HL-60 (cell line): Measurements from ENCODE around the gene LCNL1.

Source experiments
- DNase-seq, 2 experiments: peaks; one replicate each; pipeline ENCODE4 v3.0.0-alpha.2; 2010 to 2020; ENCODE audit warnings: low read depth in 1 of 2, low spot score in 1 of 2
- H3K27ac ChIP-seq: fragments of 250-450 bp; sonication (Bioruptor Pico); replicated peaks from 2 replicates; pipeline ENCODE4 v1.5.1; 2020; ENCODE audit warnings: mild to moderate bottlenecking, moderate library complexity
- H3K27me3 ChIP-seq: fragments of 250-450 bp; sonication (Bioruptor Pico); 2 replicates; pipeline ENCODE4 v1.5.1; 2021; ENCODE audit warnings: mild to moderate bottlenecking, moderate library complexity; ENCODE audit not compliant: insufficient read depth, poor library complexity, severe bottlenecking
- H3K4me3 ChIP-seq: replicated peaks from 2 replicates; pipeline ENCODE4 v1.5.1; 2011; ENCODE audit warnings: mild to moderate bottlenecking, control low read depth, low read length; ENCODE audit not compliant: insufficient read depth
- CTCF ChIP-seq: IDR thresholded peaks from one replicate; pipeline ENCODE4 v1.5.1; 2011; ENCODE audit warnings: low read length, control low read depth, inconsistent platforms; ENCODE audit not compliant: insufficient read depth
- GABPA ChIP-seq: IDR thresholded peaks from 2 replicates; pipeline ENCODE4 v1.6.1; 2012; ENCODE audit warnings: low read depth
- POLR2AphosphoS5 ChIP-seq: IDR thresholded peaks from 2 replicates; pipeline ENCODE4 v1.6.1; 2012; ENCODE audit warnings: low read depth
- REST ChIP-seq: IDR thresholded peaks from 2 replicates; pipeline ENCODE4 v1.6.1; 2012; ENCODE audit warnings: low read depth; ENCODE audit not compliant: insufficient replicate concordance
- SPI1 ChIP-seq: IDR thresholded peaks from 2 replicates; pipeline ENCODE4 v1.6.1; 2012; ENCODE audit warnings: low read depth, mild to moderate bottlenecking, borderline replicate concordance

Gene LCNL1

DNA sequence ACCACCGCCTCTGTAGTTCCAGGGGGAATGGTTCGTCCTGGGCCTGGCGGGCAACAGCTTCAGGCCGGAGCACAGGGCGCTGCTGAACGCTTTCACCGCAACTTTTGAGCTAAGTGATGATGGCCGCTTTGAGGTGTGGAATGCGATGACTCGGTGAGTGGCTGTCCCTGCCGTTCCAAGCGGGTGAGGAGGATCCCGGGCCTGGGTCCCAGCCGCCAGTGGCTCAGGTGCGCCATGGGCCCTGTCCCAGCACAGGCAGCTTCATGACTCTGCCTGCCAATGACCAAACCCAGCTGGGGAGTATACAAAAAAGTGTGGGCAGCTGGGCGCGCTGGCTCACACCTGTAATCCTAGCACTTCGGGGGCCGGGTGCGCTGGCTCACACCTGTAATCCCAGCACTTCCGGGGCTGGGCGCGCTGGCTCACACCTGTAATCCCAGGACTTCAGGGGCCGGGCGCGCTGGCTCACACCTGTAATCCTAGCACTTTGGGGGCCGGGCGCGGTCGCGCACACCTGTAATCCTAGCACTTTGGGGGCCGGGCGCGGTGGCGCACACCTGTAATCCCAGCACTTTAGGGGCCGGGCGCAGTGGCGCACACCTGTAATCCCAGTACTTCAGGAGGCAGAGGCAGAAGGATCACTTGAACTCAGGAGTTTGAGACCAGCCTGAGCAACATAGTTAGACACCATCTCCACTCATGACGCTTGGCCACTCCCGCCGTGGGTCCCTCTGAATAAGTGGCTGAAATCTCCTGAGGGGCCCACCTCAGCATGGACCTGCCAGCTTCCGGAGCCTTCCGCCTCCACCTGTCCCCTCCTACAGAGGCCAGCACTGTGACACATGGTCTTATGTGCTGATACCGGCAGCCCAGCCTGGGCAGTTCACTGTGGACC is 29.7 kb upstream of the LCNL1 start:
- no peak for DNase-seq

GRCh38 chr9:136953771-136954269 is 29.0 kb upstream of the LCNL1 start:
- no peak overlapping the region for H3K27ac ChIP-seq
- TF ChIP-seq REST: no peak
- no peak for TF ChIP-seq GABPA
- no peak for TF ChIP-seq SPI1
- TF ChIP-seq CTCF: no peak
- TF ChIP-seq POLR2AphosphoS5: no peak
- no peaks in the 10 kb centered on the region for H3K27me3 ChIP-seq
- H3K4me3 ChIP-seq: no peak overlapping the region
- no peak for DNase-seq

More for the DNA sequence above, 29.7 kb upstream of the LCNL1 start:
- Histone ChIP-seq H3K27ac (no peak overlapping the region), H3K4me3 (no peak overlapping the region), H3K27me3 (no peaks in the 10 kb centered on the region)
- TF ChIP-seq REST: no peak
- TF ChIP-seq POLR2AphosphoS5: no peak
- no peak for TF ChIP-seq GABPA
- TF ChIP-seq CTCF: no peak

DNA sequence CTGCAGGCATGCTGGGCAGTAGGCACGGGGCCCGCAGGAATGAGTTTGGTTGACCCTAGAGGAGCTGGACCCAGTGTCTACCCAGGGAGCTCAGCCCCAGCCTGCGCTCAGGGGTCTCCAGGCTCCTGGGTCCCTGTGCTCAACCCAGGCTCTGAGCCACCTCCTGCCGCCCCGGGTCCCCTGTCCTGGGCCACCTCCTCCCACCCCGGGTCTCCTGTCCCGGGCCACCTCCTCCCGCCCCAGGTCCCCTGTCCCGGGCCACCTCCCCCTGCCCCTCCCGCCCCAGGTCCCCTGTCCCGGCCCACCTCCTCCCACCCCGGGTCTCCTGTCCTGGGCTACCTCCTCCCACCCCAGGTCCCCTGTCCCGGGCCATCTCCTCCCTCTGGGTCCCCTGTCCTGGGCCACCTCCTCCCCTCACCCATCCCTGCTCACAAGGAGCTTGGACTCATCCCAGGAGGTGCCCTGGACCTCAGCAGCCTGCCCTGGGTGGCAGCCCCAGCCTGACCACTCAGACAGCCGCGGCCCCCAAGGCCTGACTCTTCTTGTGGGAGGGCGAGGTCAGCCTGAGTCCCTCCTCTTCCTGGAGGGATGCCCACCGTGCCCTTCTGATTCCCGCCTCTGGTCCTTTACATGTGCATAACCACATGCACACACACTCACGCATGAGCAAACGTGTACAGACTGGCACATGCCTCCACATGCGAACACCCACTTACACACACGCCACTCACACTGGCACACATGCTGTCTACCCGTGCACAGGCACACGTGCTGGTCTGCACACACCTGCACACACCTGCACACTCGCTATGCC is 28.3 kb upstream of the LCNL1 start:
- H3K27me3 ChIP-seq: no peaks in the 10 kb centered on the region
- H3K4me3 ChIP-seq: no peak overlapping the region
- no peak for TF ChIP-seq GABPA
- TF ChIP-seq CTCF: no peak
- TF ChIP-seq SPI1: no peak
- TF ChIP-seq POLR2AphosphoS5: no peak
- TF ChIP-seq REST: no peak
- no peak overlapping the region for H3K27ac ChIP-seq
- no peak for DNase-seq
